MM.1S (cell line): Measurements from ENCODE around the gene NPPA.

Experiments used
- EZH2 ChIP-seq: fragments of 300-600 bp; sonication (generic); optimal IDR thresholded peaks from 2 replicates; pipeline ENCODE3; 2017; ENCODE audit warnings: low read depth, mild to moderate bottlenecking, antibody characterized with exemption, low read length, mixed read lengths
- EZH2phosphoT487 ChIP-seq: fragments of 300-600 bp; sonication (generic); IDR thresholded peaks from 2 replicates; pipeline ENCODE4 v1.6.1; 2018; ENCODE audit warnings: antibody characterized with exemption, low read length
- TF ChIP-seq, protein P1 (sequence below): fragments of 300-600 bp; sonication (generic); IDR thresholded peaks from 2 replicates; pipeline ENCODE4 v1.5.1; 2016; ENCODE audit warnings: antibody characterized with exemption, low read length, mixed read lengths

DNA sequence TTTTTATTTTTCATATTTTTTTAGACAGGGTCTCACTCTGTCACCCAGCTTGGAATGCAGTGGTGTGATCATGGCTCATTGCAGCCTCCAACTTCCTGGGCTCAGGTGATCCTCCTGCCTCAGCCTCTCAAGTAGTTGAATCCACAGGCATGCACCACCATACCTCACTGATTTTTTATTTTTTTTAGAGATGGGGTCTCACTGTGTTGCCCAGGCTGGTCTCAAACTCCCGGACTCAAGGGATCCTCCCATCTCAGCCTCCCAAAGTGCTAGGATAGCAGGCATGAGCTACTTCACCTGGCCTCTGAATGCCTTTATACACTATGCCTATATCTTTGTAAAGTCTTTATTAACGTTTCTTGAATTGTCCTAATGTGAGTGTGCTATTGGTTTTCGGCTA is 21.5 kb upstream of the NPPA start:
- TF ChIP-seq, protein P1, sequence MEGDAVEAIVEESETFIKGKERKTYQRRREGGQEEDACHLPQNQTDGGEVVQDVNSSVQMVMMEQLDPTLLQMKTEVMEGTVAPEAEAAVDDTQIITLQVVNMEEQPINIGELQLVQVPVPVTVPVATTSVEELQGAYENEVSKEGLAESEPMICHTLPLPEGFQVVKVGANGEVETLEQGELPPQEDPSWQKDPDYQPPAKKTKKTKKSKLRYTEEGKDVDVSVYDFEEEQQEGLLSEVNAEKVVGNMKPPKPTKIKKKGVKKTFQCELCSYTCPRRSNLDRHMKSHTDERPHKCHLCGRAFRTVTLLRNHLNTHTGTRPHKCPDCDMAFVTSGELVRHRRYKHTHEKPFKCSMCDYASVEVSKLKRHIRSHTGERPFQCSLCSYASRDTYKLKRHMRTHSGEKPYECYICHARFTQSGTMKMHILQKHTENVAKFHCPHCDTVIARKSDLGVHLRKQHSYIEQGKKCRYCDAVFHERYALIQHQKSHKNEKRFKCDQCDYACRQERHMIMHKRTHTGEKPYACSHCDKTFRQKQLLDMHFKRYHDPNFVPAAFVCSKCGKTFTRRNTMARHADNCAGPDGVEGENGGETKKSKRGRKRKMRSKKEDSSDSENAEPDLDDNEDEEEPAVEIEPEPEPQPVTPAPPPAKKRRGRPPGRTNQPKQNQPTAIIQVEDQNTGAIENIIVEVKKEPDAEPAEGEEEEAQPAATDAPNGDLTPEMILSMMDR = no peak
- TF ChIP-seq EZH2 = no peak
- no peak for TF ChIP-seq EZH2phosphoT487
